Measurements from ENCODE around the gene TBC1D16.

Gene TBC1D16

GRCh38 chr17:80035687-80035936, at the start of gene TBC1D16:
TBC1D16 (minus strand) TSS chr17:80035872; CDS start chr17:80013547, 22,325 bp downstream.
- no peak for DNase-seq (ENCODE audit: low read depth in 2 of 2)

DNA sequence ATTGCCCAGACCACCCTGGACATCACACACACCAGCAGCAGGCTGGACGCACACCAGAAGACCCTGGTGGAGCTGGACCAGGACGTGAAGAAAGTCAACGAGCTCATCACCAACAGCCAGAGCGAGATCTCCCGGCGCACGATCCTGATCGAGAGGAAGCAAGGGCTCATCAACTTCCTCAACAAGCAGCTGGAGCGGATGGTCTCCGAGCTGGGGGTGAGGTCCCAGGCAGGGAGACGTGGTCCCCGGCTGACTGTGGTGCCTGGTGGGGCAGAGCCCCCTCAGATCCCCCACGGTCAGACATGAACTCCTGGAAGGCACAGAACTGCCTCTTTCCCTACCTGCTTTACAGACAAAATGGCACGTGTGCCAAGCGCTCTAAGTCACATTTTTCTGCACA, 49.1 kb upstream of the TBC1D16 start:
- no peak for DNase-seq (ENCODE audit: low read depth in 2 of 2)

- no peak for DNase-seq (ENCODE audit: low read depth in 2 of 2)
Measured at GRCh38 chr17:80083136-80083661, 47.5 kb upstream of the TBC1D16 start.

DNA sequence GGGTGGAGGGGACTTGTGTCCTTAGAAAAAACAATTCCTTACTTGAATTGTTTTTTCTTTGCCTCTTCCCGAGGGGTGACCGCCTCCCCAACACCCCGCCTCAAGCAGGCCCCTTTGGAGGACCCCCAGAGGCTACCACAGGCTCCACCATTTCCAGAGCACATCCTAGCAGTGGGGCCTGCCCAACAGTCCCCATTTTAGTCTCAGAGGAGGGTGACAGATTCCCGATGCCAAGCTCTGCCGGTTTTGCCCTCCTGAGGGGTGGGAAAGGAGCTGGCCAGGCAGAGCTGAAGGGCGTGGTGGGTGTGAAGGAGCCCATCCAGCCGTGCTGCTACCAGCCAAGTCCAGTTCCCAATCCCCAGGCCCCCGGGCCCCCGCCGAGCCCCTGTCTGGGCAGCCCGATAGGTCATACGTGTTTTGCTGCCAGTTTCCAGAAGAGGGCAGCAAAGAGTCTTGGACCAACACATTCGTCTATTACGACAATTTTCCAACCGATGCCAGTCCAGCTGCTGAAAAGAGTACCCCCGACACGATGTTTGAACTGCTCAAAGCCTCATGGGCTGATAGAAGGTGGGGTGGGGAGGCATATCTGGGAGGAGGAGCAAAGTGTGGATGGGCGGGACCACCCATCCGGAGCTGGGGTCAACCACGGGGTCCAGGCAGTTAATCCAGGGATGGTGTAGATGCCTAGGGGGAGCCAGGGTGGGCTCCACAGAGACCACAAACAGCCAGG, 46.9 kb upstream of the TBC1D16 start:
- DNase-seq (ENCODE audit: low read depth in 2 of 2): peak; percentile 42 to 49

GRCh38 chr17:80081596-80081995, 45.9 kb upstream of the TBC1D16 start:
- no peak for DNase-seq (ENCODE audit: low read depth in 2 of 2)

GRCh38 chr17:80080081-80080480, 44.4 kb upstream of the TBC1D16 start:
- no peak for DNase-seq (ENCODE audit: low read depth in 2 of 2)

- DNase-seq (ENCODE audit: low read depth in 2 of 2): no peak
Measured at GRCh38 chr17:80072410-80072809, 36.7 kb upstream of the TBC1D16 start.

GRCh38 chr17:80071116-80071841, 35.6 kb upstream of the TBC1D16 start:
- no peak for DNase-seq (ENCODE audit: low read depth in 2 of 2)

GRCh38 chr17:80070375-80071115, 34.9 kb upstream of the TBC1D16 start:
- no peak for DNase-seq (ENCODE audit: low read depth in 2 of 2)

GRCh38 chr17:80068301-80069222, 32.9 kb upstream of the TBC1D16 start:
- no peak for DNase-seq (ENCODE audit: low read depth in 2 of 2)

- DNase-seq (ENCODE audit: low read depth in 2 of 2): no peak
Measured at GRCh38 chr17:80067393-80067986, 31.8 kb upstream of the TBC1D16 start.

- DNase-seq (ENCODE audit: low read depth in 2 of 2): no peak
Measured at GRCh38 chr17:80065478-80066170, 30.0 kb upstream of the TBC1D16 start.

DNA sequence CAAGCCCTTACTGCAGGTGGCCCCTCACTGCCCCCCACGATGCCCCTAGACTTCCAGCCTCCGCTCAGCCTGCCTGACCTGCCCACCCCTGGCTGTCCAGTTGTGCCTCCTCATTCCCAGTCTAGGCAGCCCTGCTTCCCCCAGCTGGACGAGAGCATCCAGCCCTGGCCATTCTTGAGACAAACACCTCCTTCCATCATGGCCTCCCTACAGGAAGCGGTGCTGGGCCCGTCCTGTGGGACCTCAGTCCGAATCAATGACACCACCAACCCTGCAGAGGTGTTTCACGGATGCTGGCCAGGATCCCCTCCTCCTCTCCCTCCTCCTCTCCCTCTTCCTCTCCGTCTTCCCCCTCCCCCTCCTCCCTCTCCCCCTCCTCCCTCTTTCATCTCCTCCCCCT, 29.0 kb upstream of the TBC1D16 start:
- no peak for DNase-seq (ENCODE audit: low read depth in 2 of 2)

DNA sequence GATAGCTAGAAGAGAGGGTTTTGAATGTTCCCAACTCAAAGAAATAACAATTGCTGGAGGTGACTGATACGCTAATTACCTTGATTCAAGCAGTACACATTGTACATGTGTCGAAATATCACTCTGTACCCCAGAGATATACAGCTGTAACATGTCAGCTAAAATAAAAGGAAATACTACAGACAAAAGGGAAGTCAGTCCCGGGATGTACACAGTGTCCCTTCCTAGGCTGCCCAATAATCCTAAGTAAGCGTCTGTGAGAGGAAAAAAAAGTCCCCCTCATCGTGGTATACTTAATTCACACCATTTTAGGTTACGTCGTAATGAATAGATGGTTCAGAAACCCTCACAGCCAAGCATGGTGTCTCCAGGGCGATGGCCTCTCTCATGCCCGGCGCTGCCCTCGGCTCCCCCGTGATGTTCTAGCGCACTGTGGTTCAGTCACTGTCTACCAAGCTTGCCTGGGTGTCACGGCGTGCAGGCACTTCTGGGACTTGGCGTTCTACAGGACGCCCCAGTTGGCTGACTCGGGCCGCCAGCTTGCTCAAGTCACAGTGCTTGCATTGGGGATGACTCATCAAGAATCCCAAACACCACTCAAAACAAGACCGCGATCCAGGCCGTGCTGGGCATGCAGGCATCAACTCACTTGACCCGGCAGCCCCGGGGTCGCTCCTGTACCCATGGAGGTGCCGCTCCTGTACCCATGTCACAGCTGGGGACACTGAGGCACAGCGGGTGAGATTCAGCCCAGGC, 28.3 kb upstream of the TBC1D16 start:
- DNase-seq (ENCODE audit: low read depth in 2 of 2): no peak

DNA sequence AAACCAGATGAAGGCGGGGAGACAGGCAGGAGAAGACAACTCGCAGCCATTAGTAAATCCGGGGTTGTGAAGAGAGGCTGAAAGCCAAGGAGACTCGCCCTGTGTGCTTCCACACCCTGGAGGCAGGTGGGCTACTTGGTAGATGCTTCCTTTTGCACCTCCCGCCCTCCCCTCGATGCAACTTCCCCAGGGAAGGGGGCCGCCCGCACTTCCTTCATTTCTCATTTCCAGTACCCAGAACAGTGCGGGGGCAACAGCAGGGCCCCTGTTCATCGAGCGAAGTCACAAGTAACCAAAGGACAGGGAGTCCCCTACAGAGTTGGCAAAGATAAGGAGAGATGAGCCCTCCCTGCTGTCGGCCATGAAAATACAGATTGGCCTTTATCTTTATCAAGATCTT, 25.7 kb upstream of the TBC1D16 start:
- DNase-seq (ENCODE audit: low read depth in 2 of 2): no peak

- no peak for DNase-seq (ENCODE audit: low read depth in 2 of 2)
Measured at GRCh38 chr17:80060644-80061043, 25.0 kb upstream of the TBC1D16 start.

DNA sequence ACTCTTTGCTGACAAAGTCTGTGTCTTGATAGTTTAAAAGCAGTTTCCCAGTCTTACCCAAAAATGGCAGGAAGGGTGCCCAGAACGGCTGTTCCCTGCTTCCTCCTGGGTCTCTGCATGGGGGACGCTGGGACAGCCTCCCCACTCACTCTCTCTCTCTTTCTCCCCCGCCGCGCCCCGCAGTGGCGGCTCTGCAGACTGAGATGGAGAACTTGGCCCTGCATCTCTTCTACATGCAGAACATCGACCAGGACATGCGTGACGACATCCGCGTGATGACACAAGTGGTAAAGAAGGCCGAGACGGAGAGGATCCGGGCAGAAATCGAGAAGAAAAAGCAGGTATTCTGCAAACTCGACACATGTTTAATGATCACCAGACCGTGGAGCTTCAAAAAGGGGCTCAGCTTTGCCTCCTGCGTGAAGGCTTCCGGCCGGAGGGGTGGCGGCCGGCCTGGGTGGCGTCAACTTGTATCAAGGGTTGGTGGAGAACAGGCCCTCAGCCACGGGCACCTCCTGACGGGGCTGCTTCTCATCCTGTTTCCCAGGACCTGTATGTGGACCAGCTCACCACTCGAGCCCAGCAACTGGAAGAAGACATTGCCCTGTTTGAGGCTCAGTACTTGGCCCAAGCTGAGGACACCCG, 22.8 kb upstream of the TBC1D16 start:
- DNase-seq (ENCODE audit: low read depth in 2 of 2): no peak

DNA sequence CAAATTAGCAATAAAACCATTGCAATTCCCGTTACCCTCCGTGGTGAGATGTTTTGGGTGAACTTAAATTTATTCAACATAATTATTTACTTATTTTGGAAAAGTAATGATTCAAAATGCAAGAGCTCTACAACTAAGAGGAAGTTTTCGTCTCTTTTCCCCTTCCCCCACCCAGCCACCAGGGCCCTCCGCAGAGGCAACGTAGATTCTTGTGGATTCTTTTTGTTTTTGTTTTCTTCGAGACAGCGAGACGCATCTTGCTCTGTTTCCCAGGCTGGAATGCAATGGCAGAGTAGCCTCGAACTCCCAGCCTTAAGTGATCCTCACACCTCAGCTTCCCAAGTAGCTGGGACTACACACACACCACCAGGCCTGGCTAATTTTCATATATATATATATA, 19.9 kb upstream of the TBC1D16 start:
- DNase-seq (ENCODE audit: low read depth in 2 of 2): no peak

DNA sequence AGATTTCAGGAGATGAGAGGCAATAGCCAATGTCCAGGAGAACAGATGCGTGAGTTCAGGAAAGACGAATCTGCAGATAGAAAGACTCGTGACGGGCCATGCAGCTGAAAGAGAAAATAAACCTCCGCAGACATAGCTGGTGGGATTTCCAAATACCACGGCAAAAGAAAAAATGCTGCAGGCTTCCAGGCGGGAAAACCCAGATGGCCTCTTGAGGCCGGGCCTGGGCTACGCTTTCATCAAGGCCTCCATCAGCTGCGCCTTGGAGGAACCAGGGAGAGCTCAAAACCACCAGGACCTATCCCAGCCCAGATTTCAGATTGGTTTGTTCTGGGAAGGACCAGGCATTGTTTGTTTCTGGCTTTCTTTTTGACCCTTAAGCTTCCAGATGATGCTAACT, 17.4 kb upstream of the TBC1D16 start:
- no peak for DNase-seq (ENCODE audit: low read depth in 2 of 2)

All from stimulated activated CD4-positive, alpha-beta T cell treated with anti-CD3 and anti-CD28 coated beads, Interleukin-4, amount 100 ng/mL, for 48 hours (primary cell).